Testis (tissue), 3 donors: Measurements from ENCODE around the gene ABHD2. TPM values are rescaled to one million over a fixed set of nuclear protein-coding genes. Genes with fewer than 3 reads are reported as not detected.

Source experiments
- DNase-seq: peaks from one replicate; pipeline ENCODE4 v3.0.0-alpha.2; 2019
- H3K27ac ChIP-seq, 2 donors: fragments of 200-600 bp; sonication (generic); one replicate each; pipeline ENCODE4 v1.5.1; 2019
- H3K27me3 ChIP-seq: fragments of 200-600 bp; sonication (generic); one replicate; pipeline ENCODE4 v1.5.1; 2019
- H3K36me3 ChIP-seq: fragments of 200-600 bp; sonication (generic); one replicate; pipeline ENCODE4 v1.5.1; 2017; ENCODE audit warnings: low read depth; ENCODE audit errors: missing control alignments
- H3K4me1 ChIP-seq: fragments of 200-600 bp; sonication (generic); one replicate; pipeline ENCODE4 v1.5.1; 2019
- H3K4me3 ChIP-seq, 2 donors: fragments of 200-600 bp; sonication (generic); one replicate each; pipeline ENCODE4 v1.5.1; 2017 to 2019
- H3K9me3 ChIP-seq: fragments of 200-600 bp; sonication (generic); one replicate; pipeline ENCODE4 v1.5.1; 2017
- CTCF ChIP-seq, 3 experiments: fragments of 450-650 bp in 2 of 3; fragments of 200-600 bp in 1 of 3; sonication (generic) in 1 of 3; IDR thresholded peaks; one replicate each; pipeline ENCODE4 v1.5.1; 2016 to 2019; ENCODE audit warnings: antibody characterized with exemption in 3 of 3, mild to moderate bottlenecking in 2 of 3, moderate library complexity in 1 of 3
- POLR2A ChIP-seq: fragments of 450-650 bp; IDR thresholded peaks from one replicate; pipeline ENCODE4 v1.6.1; 2017; ENCODE audit warnings: antibody characterized with exemption, mild to moderate bottlenecking, moderate library complexity
- WGBS, 2 donors: methylation state at CpG; one replicate each; pipeline ENCODE4 v1.1.5; 2018; 5-methylcytosine and 5-hydroxymethylcytosine counted together
- intact Hi-C: fragments of 100-400 bp; cut with DNase I; formaldehyde crosslinking; loops from one replicate; pipeline ENCODE4 v1.15.1; 2023; ENCODE audit warnings: low total_unique reads
- polyA plus RNA-seq: library from polyadenylated mRNA; stranded (reverse); fragments of 350-450 nt; fragmentation: Illumina TruSeq; extraction: RNeasy Lipid Tissue Mini Kit (QIAGEN cat#74804); gene quantifications from one replicate; pipeline ENCODE4 v1.2.3, GENCODE V29; 2014; ENCODE audit warnings: low read depth, low replicate concordance; ENCODE audit not compliant: insufficient read depth
- total RNA-seq, 2 donors: library from RNA; depleted of rRNA; stranded (reverse); fragments of >200 nt; gene quantifications; one replicate each; pipeline ENCODE4 v1.2.3, GENCODE V29; 2016

Gene ABHD2
- total and polyA plus RNA-seq, 3 donors from 2014 or later = 82.5 to 214 (median 109) TPM

DNA sequence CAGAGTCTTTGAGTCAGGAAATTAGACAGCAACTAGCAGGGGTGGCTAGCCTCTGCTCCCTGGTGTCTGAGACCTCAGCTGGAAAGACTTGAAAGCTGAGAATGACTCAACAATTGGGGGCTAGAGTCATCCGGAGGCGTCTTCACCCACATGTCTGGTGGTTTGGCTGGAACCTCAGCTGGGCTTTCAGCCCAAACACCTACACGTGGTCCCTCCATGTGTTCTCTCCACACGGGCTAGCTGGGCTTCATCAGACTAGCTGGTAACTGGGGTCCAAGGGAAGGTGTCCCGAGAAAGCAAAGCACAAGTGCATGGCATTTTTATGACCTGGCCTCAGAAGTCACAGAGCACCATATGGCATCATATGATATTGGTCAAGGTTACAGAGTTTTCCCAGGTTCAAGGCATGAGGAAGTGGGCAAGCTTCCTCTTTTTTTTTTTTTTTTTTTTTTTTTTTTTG is 19.9 kb upstream of the ABHD2 start:
- DNase-seq = no peak

DNA sequence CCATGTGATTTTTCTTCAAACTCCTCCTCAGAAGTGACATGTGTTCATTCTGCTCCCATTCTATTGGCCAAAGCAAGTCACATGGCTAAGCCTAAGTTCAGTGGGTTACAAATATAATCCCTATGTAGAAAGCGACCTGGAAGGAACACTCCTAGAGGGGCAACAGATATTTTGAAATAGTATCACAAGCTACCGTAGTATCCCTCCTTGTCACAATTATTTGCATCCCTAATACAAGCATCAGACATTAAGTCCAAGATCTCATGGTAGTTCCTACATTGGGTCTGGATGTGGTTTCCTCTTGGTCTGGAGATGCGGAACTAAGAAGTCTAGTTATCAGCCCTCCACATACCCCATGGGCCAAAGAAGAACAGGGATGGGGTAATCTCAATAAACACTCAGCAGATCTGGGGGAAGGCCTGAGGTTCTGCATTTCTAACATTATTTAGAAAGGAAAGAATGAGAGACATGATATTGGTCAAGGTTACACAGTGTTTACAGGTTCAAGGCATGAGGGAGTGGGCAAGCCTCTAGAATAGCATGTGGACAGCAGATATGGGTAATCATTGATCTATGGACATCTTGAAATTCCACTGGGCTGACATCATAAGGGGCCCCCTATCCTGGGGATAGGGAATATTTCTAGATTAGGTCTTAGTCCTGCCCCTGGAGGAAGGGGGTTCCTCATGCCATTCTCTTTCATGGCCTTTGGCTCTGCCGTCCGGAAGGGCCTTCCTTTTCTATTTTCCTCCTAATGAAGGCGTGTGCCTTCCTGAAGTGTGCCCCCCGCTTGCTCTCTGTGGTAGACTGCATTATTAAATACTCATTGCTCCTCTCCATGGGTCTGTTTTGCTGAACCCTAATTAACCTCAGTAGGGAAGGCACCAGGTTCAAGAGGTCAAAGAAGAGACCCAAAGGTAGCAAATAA is 17.8 kb upstream of the ABHD2 start:
- TF ChIP-seq POLR2A (no peak), CTCF (IDR thresholded peaks at IDR 0.05) (no peak)
- H3K36me3 ChIP-seq = no peaks in the 10 kb centered on the region
- WGBS, 2 donors = 89 to 94% methylated on average over 7 of the region's 7 CpGs
- intact Hi-C loops = no loop called here
- H3K9me3 ChIP-seq = no peaks in the 10 kb centered on the region
- H3K4me1 ChIP-seq = no peaks in the 10 kb centered on the region
- no peak overlapping the region for H3K27ac ChIP-seq
- DNase-seq = no peak
- no peak overlapping the region for H3K4me3 ChIP-seq
- H3K27me3 ChIP-seq = no peaks in the 10 kb centered on the region

More for the DNA sequence above, 19.9 kb upstream of the ABHD2 start:
- Histone ChIP-seq H3K4me3 (no peak overlapping the region), H3K36me3 (no peaks in the 10 kb centered on the region), H3K27ac (no peak overlapping the region), H3K9me3 (no peaks in the 10 kb centered on the region), H3K4me1 (no peaks in the 10 kb centered on the region), H3K27me3 (no peaks in the 10 kb centered on the region)
- WGBS, 2 donors = 47 to 61% methylated on average over 5 of the region's 5 CpGs
- TF ChIP-seq CTCF (IDR thresholded peaks at IDR 0.05) (no peak), POLR2A (no peak)
- intact Hi-C loops = no loop called here

DNA sequence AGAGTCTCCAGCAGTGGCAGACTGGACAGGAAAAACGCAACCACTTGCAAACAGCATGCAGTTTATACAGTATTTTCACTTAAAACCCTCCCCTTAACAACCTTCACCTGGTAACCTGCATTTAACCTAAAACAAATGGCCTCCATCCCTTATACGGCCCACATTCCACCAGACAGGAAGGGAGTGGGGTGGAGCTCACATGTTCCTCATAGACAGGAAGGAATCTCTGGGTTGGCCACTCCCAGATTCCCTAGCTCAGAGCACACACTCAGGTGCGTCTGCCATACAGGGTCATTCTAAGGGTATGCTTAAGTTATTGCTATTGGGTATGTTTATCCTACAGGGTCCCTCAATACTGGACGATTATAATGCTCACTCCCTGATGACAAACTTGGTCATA is 16.8 kb upstream of the ABHD2 start:
- Histone ChIP-seq H3K9me3 (no peaks in the 10 kb centered on the region), H3K36me3 (no peaks in the 10 kb centered on the region), H3K27me3 (no peaks in the 10 kb centered on the region), H3K4me1 (no peaks in the 10 kb centered on the region), H3K4me3 (no peak overlapping the region), H3K27ac (no peak overlapping the region)
- intact Hi-C loops = no loop called here
- 60 to 71% methylated on average over 4 of the region's 4 CpGs for WGBS, 2 donors
- no peak for DNase-seq
- TF ChIP-seq POLR2A = no peak
- no peak for TF ChIP-seq CTCF (IDR thresholded peaks at IDR 0.05)

- intact Hi-C loops = no loop called here
- no peaks in the 10 kb centered on the region for H3K36me3 ChIP-seq
- H3K27me3 ChIP-seq = no peaks in the 10 kb centered on the region
- no peaks in the 10 kb centered on the region for H3K9me3 ChIP-seq
- DNase-seq = no peak
- TF ChIP-seq CTCF (IDR thresholded peaks at IDR 0.05) (no peak), POLR2A (no peak)
- H3K4me3 ChIP-seq = no peak overlapping the region
- no peaks in the 10 kb centered on the region for H3K4me1 ChIP-seq
- WGBS, 2 donors = 84% methylated on average over 3 of the region's 3 CpGs
- no peak overlapping the region for H3K27ac ChIP-seq
Observed at GRCh38 chr15:89072277-89072869, 15.9 kb upstream of the ABHD2 start.
